Embryonic facial prominence (tissue), 1 donor: ENCODE results near the gene UBE2QL1.

ENCODE experiments used
- DNase-seq: peaks from one replicate; pipeline ENCODE4 v3.0.0-alpha.2; 2016; ENCODE audit errors: extremely low spot score

The UBE2QL1 gene

DNA sequence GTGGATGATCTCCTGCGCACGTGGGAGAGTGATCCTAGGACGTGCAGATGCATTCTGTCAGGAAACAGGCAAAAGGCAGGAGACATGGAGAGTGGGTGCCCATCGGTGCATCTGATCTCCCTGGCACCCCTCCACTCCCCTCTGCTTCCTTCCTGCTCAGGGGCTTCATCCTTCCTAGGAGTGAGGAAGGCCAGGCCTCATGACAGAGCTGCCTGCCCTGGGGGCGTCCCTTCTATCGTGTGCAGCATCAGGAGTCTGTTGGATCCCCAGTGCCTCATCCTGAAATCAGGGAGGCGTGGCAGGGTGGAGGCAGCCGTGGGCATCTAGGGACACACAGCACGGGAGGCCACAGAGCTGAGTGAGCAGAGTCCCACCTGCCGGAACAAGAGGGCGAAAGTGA lies 30.1 kb downstream of the UBE2QL1 start:
- DNase-seq: no peak

DNA sequence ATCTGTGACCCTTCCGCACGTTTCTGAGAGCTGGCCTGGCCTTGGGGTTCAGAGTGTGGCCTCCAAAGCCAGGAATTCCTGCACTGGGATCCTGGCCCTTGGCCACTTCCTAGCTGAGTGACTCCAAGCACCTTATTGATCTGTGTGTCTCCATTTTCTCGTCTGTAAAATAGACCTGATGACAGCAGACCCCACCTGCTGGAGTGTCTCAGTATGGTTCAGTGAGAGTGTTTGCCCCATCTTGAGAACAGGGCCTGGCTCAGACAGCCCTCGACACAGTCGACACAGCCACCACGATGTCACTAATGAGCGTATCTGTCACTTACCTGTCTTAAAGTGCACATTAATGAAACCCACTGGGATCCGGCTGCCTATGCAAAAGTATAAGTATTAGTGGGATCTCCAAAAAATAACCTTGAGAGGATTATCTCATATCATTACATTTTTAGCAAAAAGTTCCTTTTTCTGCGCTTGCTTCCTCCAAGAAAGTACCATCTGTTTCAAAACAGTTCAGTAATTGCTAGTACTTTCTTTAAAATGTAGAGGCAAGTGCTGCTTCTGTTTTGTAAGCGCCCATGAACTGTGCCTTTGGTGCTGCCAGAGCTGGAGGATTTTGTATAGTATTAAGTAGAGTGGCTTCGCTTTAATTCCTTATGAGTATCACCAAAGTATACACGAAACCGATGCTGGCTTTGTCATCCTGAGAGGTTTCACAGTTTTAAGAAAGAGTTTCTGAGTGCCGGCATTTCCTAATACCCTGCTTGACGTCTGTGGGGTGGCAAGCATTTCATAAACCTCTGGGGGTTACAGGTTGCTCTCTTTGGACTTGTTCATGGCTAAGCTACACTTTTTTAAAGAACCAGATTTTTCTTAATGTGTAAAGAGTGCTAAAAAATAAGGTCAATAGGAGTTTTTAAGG lies 31.7 kb downstream of the UBE2QL1 start:
- no peak for DNase-seq

DNA sequence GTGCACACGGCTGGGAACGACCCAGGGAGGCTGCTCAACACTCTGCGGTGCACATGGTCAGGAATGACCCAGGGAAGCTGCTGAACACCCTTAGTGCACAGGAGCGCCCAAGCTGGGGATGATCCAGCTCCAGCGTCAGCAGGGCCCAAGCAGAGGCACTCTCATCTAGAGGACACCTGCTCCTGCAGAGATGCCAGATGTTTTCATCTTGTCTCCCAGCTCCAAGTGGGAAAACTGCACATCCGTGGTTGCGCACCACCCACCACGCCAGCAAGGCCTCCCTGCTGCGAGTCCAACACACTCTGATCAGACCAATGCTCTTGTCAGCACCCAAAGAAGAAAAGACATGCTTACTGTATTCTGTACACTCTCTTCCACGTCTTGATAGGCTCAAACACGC lies 34.1 kb downstream of the UBE2QL1 start:
- no peak for DNase-seq

DNA sequence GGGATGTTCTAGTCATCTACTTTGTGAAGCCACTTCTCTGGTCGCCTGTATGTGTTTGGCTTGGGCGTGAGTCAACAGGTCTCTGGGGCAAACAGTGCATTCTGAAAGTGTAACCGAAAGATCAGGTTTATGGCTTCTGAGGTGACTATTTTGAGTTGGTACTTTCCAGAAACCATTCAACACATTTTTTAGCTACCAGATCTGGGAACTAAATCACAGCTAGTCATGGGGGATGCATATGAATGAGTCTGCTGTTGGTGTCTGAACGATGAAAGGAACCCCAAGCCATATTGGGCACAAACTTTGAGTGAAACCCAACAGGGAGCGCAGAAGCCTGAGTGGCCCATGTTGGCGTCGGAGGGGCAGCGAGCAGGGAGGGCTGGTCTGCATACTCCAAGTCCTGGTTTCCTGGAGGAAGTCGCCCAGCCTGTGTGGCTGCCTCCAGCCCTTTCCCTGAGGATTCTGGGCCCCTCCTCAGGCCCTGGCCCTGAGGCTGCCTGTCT lies 35.3 kb downstream of the UBE2QL1 start:
- no peak for DNase-seq

DNA sequence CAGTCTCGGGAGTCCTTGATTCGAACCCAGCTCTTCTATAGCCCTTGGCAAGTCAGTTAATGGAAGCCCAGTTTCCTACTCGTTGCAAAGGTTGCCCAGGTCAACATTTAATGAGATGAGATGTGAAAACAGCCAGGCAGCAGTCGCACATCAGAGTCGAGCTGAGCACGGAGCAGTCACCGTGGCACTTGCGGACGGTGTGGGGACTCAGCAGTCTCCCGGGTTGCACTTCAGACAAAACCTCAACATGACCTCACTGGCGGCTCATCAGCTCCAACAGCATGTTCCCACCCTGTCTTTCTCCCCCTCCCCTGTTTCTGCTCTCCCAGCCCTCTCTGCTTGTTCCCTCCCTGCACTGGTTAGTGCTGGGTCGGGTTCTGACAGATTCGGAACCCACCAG lies 35.8 kb downstream of the UBE2QL1 start:
- DNase-seq: no peak

DNA sequence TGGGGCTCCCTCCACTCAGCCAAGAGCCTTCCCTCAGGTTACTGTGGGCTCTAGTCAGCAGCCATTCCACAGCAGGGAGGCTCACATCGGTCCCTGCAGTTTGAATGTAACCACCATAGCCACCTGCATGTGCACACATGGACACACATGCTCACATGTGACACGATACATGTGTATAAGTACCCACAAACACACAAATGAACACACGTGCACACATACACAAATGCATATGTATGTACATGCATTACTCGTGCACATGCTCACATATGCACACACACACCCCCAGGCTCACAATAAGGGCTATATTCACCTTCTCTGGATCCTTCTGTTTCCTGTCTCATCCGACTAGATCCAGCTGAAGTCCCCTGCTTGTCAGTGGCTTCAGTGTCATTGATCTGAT lies 36.2 kb downstream of the UBE2QL1 start:
- DNase-seq: no peak

DNA sequence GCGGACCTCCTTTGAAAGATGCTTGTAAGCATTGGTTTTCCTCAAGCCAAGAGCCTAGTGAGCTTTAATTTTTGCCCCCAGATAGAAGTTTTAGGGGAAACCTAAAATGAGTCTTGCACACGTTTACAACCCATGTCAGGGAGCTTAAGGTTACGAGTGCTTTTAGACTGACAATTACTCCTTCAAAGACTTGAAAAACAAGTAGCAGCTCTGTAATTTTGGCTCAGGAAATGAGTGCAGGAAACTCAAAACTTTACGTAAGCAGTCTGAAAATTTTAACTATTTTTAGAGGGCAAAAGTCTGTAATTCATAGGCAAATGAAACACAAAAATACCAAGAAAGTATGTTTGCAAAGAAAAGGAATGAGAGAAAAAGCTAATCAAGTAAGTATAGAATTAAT lies 36.8 kb downstream of the UBE2QL1 start:
- no peak for DNase-seq

DNA sequence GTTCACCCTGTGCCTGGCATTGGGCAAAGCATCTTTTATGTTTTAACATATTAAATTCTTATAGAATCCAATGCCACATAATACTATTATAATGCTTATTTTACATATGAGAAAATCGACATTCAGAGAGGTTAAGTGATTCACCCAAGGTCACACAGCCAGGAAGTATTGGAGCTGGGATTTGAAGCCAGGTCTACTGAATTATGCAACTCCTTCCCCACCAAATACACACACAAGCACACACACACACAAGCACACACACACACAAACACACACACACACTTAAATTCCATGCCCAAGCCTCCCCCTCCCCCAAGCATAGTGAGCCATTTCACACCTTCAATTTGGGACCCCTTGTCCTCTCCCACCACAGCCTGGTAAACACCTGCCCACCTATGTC lies 37.4 kb downstream of the UBE2QL1 start:
- no peak for DNase-seq

DNA sequence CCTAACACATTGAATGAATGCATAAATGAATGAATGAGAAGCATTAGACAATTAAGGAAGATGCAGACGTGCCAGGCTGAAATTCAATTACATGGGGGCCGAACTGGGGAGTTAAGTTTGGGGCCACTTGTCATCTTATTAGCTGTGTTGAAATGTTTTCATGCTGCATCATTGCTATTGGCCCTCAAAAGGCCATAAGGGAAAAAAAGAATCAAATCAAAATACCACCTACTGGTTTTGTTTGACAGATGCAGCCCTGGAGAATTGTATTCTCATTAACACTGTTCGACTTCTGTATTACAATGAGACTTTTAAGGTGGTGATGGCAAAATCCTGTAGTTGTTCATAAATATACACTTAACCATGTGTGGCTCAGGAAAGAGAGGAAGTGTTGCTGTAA lies 38.4 kb downstream of the UBE2QL1 start:
- DNase-seq: no peak

DNA sequence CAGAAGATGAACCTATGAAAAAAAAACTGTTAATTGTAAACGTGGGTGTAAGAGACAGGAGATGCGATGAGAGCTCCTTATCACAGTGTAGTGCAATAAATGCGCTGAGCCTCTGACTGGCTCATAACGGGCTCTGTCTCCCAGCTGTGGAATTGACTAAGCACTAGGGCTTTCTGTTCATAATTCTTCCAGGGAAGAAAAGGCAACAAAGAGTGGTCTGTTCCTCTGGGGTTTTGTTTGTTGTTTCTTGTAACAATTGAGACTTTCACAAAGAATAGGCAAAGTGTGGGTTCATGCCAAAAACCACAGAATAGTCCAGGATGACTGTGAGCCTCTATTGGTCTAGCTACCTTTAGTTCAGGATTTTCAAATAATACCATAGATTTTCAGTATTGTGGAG lies 39.4 kb downstream of the UBE2QL1 start:
- DNase-seq: no peak

DNA sequence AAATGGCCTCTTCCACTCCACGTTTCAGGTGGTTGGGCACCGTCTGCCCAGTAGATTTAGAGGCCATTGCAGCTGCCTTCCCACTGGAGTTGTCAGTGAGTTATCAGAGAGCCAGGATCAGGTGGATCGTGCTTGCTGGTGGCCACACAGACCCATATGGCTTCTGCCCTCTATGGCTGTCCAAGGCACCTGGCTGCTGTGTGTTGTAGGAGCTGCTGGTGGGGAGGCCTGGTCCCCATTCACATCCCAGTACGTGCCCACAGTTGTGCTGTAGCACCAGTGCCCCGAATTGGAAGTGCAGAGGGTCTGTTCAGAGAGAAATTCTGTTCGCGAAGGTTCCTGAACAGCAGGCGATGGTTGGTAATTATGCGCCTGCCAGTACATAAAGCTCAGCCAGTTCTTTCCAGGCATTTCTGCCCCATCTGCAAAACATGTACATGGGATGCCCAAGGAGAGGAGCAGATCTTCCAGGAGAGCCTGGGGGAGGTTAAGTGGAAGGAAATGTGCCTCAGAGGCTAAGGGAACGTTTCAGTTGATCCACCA lies 41.1 kb downstream of the UBE2QL1 start:
- DNase-seq: no peak

DNA sequence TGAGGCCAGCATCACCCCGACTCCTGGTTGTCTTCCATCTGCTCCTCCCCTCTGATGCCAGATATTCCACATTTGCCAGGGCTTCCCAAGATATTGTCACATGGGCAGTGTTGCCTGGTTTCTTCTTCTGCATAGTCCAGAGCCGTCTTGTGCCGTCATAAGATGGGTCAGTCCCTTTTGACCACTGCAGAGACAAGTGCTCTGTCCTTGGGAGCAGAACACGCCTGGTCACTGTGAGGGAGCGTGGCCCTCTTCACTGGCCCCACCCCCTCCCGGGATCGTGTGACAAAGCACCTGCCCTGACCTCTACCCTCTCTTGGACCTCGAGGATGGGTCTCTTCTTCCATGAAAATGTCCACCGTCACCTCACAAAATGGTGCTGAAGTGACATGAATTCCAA lies 41.6 kb downstream of the UBE2QL1 start:
- no peak for DNase-seq

DNA sequence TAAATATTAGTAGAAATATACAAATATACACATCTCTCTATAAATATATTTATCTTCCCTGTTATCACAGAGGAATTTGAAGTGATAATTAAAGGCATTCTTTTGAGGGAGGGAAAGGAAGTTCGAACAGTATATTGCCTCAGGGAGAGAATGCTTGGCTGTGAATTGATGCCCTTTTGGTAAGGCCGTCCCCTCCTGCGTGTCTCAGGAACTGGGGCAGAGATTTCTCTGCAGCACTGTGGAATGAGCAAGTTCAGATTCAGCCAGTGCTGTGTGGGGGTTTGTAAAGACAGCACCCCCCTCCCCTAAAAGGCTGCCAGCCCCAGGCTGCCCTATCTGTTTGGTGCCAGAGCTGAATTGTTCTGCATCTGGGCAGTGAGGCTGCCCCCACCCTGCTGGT lies 42.0 kb downstream of the UBE2QL1 start:
- DNase-seq: no peak

DNA sequence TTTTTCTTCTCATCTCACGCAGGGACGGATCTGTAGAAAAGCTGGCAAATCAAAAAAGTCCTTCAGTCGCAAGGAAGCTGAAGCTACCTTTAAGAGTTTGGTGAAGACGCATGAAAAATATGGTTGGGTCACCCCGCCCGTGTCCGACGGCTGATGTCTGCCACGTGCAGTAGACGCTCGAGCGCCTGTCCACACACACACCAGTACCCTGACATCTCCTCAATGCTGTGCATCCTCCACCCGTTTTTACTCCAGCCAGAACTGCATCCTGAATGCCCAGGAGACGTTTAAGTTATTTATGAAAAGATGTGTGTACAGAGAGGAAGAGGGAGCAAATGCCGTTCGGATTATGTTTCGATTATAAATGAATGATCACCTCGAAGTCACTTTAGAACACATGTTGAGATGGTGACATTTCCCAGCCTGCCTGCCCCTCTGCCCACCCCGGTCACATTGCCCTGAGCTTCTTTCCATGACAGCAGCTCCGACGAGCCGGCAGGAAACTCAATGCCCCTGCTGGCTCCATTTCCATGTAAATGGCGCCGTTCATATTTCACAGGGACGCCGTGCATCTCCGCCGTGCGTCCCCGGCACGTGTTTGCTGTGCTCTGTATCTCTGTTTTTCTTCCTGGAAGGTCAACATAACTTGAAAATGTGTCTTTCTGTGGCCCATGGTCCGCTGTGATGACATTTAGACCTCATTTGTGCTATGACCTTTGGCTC lies 42.7 kb downstream of the UBE2QL1 start:
- no peak for DNase-seq

DNA sequence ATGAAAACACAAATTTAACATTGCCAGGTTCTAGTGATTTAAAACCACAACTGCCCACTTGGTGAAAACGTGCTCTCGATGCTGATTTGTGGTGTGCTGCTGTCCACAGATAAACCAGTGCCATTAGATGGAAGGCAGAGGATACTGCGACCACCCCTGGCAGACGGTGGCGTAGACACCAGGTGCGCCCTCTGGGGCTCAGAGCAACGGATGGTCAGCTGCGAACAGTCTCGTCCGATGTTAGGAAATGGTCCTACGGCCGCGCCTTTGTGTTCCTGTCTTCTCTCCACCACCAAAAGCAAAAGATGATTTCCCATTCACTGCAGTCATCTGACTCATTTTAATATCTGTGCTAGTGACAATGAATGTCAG lies 43.2 kb downstream of the UBE2QL1 start:
- no peak for DNase-seq

DNA sequence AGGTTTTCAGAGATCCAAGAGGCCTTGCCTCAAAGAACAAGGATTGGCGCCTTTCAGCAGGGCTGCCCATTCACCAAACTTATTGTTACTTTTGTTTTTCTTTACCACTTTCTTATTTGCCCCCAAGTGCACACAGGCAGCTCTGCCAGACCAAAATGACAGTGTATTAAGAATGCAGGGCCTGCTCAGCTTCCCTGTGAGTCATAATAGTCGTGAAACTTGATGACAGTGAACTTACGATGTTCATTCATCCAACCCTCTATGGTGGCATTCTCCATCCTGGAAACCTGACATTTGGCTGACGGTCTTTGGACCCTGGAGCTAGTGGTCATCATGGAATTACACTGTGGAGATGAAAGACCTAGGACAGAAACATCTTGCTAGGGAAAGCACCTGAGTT lies 44.3 kb downstream of the UBE2QL1 start:
- DNase-seq: no peak

DNA sequence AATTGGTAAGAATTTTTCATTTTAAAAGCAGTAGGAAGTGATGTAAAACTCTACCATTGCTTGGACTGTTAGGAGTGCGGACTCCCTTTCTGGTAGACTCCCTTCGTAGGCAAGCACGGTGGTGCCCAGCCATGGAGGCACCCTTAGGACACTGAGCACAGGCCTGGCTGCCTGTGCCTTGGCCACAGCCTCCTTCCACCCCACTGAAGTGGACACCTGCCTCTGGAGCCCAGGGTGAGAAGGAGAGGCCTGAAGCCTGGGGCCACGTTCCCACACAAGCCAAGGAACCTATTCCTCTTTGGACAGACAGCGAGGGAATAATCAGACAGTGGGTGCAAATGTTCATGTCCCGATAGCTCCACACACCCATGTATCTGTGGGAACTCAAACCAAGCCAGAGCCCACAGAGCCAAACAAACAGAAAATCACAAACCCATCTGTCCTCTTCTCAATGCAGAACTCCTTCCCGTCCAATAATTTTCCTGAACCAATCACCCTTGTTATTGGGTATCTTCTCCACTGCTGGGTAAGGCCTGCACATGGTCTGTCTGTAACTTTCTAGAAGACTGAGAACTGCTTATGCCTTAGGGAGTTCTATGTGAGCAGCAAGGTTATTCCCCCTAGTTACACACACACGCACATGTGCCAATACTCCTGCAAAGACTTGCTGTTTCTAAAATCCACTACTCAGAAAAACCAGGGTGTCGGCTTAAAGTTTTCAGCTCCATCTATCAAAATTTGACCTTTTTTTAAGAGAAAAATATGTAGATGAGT lies 45.2 kb downstream of the UBE2QL1 start:
- DNase-seq: no peak

DNA sequence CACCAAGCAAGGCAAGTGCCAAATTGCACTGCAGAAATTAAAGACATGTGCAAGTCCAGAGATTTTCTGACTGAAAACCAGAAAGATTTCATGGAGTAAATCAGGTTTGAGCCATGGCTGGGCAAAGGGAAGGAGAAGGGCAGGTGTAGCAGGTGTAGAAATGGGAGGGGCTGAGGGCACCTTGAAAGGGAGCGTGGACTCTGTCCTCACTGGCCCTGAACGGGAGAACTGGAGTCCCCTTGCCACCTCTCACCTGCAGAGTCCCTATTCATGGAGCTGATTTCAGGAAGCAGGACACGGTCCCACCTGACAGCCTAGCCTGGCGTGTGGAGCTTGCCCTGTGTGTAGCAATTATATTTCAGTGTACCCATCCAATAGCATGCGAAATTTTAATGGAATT lies 46.3 kb downstream of the UBE2QL1 start:
- DNase-seq: no peak

DNA sequence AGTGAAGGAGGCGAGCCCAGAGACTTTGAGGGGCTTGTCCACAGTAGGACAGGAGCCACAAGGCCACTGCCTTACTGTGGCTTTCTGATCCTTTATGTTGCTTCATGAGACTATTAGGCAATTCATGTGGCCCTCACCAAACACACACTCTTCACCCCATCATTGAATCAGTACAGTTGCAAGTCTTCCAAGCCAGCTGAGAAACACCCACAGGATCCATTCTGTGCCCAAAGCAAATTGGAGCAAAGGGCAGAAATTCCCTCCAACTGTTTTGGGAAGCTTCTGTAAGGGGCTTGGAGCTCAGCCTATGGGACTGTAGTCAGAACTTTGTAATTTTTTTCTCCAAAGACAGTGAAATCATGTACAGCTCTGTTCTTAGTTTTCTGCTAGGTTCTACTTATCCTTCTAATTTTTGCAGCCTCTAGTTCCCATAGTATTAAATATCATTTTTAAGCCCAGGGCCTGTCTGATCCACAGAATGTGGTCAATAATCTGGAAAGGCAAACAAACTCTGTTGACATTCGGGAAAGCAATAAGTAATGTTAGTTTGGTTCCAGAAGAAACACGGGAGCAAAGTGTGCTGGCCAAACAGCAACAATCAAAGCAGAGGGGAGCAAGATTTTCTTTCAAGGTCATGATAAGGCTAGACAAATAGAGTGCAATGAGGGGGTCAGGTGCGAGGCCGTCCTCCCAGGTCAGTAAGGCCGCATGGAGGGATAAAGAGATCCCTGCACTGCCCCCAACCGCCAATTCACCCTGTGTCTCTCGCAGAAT lies 47.0 kb downstream of the UBE2QL1 start:
- DNase-seq: no peak

DNA sequence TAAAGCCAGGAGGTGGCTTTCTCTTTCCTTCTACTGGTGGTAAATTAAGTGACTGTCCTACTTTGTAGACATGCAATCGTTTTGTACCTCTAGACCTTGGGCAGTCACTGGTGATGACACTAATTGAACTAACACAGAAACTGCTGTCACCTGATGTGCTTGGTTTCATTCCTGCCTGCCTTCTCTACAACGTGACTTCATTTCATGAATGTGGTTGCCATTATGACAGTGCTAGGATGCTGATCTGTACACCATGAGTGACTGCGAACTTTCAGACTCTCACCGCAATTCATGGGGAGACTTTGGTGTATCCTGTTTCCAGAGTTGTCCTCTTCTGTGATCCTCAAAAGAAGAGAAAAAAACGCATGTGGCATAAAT lies 47.5 kb downstream of the UBE2QL1 start:
- no peak for DNase-seq

DNA sequence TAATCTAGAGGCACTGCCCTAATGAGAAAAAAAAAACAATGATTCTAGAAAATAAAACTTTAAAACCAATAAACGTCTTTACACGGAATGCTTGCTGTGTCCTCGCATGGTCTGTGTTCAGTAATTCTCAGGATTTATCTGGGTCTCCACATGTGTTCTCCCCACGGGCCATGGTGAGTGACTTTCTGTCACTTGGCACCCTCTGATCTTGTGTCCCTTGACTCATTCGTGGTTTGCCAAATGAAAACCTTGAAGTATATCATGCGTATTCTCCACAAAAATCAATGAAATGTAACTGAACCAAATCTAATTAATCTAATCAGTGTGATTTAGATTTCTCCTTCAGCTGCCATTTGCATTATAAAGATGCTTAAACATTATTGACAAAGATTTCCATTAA lies 48.0 kb downstream of the UBE2QL1 start:
- no peak for DNase-seq
